GM12872 (cell line): Measurements from ENCODE around the gene MYBPH.

Experiments used
- TF ChIP-seq, protein P1 (sequence below): IDR thresholded peaks from 3 replicates; pipeline ENCODE4 v1.5.1; 2011; ENCODE audit warnings: low read depth, mild to moderate bottlenecking, low read length, moderate library complexity; ENCODE audit not compliant: insufficient read depth

Gene MYBPH

DNA sequence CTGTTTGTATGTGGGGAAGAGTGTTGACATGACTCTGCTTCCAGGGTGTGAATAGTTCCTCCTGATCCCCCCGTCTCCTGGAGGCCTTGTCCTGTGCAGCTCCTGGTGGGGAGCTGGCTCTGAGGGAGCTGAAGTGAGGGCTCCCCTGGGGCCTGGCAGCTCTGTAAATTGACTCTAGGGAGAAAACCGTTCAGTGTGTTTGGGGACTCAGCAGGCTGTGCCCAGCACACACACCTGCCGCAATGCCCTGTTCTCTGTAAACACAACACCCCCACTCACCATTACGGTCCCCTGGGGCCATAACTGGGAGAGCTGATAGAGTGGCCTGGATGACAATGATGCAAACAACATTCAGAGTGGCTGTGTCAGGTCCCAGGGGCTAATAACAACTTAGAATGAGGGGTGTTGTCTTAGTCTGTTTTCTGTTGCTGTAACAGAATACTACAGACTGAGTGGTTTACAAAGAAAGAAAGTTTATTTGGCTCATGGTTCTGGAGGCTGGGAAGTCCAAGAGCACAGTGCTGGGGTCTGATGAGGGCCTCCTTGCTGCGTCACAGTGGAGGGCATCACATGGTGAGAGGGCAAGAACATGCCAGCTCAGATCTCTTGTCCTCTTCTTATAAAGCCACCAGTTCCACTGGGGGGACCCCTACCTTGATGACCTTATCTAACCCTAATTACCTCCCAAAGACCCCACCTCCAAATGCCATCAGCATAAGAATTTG is 32.8 kb downstream of the MYBPH start:
- TF ChIP-seq, protein P1, sequence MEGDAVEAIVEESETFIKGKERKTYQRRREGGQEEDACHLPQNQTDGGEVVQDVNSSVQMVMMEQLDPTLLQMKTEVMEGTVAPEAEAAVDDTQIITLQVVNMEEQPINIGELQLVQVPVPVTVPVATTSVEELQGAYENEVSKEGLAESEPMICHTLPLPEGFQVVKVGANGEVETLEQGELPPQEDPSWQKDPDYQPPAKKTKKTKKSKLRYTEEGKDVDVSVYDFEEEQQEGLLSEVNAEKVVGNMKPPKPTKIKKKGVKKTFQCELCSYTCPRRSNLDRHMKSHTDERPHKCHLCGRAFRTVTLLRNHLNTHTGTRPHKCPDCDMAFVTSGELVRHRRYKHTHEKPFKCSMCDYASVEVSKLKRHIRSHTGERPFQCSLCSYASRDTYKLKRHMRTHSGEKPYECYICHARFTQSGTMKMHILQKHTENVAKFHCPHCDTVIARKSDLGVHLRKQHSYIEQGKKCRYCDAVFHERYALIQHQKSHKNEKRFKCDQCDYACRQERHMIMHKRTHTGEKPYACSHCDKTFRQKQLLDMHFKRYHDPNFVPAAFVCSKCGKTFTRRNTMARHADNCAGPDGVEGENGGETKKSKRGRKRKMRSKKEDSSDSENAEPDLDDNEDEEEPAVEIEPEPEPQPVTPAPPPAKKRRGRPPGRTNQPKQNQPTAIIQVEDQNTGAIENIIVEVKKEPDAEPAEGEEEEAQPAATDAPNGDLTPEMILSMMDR: no peak

DNA sequence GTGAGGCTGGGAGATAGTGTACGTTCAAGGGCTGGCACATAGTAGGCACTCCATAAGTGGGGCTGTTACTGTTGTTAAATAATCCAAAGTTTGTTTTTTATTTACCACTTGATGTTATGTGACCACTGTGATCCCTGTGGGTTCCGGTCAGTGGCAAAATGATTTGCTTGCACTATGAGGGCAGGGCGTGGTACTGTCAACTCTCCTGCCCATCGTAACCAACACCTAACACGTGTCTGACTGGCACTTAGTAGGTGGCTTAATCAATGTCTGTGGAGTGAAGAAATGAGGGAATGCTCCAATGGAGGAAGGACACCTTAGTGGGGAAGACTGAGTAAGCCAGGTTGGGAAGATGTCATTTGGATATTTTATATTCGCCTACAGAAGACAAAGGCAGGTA is 33.5 kb downstream of the MYBPH start:
- TF ChIP-seq, protein P1: no peak

DNA sequence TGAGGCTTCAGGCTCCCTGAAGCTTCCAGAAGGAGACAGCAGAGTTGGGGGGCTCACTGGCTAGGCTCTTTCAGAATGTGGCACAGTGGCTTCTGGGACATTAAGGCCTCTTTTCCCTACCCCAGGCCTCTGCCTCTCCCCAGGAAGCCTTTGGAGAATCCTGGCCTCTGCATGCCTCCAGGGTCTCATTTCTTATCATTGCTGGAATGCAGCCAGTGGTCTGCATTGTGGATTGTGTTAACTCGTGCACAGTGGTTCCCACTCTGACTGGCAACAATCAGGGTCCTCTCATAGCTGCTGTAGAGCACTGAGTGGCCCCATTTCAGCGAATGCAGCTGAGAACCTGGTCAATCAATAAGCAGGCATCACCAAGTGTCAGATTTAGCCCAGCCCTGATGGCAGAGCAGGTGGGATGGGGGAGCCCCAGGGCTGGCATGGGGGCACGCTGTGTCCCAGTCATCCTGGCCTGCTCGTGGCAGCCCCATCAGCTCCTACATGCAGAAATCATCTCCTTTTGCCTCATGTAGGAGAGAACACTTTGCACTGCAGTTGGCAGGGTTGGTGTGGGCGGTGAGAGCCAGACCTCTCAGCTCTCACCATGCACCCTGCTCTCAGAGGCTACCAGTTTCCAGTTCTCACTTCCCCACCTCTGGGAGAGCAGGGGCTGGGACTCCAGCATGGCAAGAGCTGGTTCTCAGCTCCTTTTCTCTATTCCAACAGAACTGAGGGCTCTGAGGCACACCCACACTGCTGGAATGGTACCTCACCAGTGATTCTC is 34.7 kb downstream of the MYBPH start:
- TF ChIP-seq, protein P1: no peak

DNA sequence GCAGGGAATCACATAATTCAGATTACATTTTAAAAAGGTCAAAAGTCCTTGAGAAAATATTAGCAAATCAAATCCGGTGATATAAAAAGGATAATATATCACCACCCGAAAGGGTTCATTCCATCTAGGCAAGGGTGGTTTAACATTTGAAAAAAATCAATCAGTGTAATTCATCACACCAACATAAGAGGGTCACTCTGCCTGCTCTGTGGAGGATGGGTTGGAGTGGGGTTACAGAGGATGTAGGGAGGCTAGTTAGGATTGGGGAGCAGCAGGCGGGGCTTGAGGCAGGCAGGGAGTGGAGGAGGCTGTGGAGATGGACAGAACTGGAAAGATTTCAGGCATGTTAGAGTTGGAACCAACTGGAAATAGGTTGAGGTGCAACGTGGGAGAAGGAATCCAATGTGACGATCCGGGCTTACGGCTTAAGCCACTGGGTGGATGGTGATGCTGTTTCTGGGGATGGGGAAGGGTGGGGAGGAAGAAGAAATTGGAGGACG is 35.6 kb downstream of the MYBPH start:
- TF ChIP-seq, protein P1: no peak

DNA sequence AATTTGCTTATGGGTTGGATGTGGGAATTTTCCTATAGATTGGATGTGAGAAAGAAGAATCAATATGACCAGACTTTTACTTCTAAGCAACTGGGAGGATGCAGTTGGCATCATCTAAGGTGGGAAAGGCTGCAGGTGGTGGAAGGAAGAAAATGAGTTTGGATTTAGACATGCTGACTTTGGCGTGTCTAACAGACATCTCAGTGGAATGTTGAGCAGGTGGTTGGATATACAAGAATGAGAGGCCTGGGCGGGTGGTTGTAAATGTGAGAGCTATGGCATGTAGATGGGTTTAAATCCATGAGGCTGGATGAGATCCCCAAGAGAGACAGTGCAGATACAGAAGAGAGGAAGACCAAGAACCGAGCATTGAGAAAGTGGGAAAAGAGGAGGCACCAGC is 37.6 kb downstream of the MYBPH start:
- TF ChIP-seq, protein P1: no peak

DNA sequence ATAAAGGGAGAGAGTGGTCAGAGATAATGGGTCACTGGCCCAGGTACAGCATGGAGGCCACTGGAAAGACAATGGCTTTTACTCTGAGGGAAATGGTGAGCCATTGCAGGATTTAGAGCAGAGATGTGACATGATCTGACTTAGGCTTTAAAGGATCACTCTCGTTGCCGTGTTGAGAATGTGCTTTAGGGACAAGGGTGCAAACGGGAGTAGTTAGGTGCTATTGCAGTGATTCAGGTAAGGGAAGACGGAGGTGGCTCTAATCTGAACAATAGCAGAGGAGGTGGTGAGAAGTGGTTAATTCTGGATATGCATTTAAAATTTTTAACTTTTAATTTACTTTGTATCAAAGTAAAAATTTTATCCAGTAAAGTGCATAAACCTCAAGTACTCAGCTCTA is 38.3 kb downstream of the MYBPH start:
- TF ChIP-seq, protein P1: no peak

DNA sequence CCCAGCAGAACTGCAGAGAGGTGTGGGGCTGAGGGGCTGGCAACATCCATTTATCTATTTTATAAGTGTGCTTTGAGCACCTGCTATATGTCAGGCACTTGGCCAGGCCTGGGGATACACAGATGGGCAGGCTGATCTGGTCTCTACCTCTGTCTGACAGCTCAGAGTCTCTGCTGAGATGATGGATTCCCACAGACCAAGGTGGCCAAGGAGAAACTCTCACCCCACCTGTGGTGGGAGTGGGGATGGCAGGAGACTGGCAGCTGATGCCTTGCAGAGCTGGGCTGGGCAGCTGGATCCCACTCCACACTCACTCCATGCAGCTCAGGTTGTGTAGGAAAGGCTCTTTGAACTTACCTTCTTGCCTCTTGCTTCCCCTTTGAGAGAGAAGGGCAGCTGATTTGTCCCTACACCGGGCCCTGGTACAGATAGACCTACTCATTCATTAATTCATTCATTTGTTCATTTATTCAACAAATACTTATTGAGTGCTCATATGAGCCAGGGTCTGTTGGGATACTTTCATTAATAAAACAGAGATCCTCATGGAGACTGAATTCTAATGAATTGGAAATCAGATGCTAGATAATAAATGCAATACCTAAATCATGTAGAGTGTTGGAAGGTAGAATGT is 39.1 kb downstream of the MYBPH start:
- TF ChIP-seq, protein P1: peak; percentile 31; the same call in 1 of the 3 replicates
